GM21423 (cell line): ENCODE measurements around the gene CDC42BPG.
"Not testable (repeated sequence)": the region's sequence is repeated elsewhere in the genome, so short reads cannot be mapped to it uniquely, and the experiment has no call there.

Experiments used
- ATAC-seq: cut with Tn5 transposase; IDR thresholded peaks from one replicate; pipeline ENCODE4 v1.9.1; 2021; ENCODE audit warnings: mild to moderate bottlenecking, moderate library complexity; ENCODE audit not compliant: unreplicated experiment

Gene CDC42BPG

GRCh38 chr11:64834723-64835615 lies 9.5 kb downstream of the CDC42BPG start:
- ATAC-seq: no peak

DNA sequence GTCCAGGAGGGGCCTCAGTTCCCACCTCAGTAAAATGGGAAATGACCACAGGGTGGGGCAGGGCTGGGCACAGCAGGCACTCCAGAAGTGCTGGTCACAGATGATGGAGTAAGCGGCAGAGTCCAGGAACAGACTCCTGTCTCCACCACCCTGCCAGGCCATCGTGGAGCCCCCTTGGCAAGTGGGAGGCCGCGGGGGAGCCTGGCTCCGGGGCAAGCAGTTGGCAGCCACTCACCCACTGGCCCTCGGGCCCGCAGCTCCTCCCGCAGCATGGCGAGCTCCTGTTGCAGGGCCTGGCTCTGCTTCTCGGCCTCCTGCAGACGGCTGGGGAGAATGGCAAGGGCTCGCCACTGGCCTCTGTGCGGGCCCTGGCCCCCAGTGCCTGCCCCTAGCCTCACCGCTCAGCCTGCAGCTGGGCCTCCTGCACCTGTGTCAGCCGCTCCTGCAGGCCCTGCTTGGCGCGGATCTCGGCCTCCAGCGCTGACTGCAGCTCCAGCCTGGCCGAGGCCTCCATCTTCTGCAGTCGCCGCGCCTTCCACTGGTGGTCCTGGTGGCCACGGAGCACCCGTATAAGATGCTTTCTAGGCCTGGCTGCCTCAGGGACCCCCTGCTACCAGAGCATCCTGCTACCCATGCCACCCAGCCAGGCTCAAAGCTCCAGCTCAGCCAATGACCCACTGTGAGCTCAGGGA lies 10.3 kb downstream of the CDC42BPG start:
- ATAC-seq: no peak

- ATAC-seq: no peak
Observed at GRCh38 chr11:64833509-64833908, 10.9 kb downstream of the CDC42BPG start.

- ATAC-seq: no peak
Observed at GRCh38 chr11:64833198-64833502, 11.3 kb downstream of the CDC42BPG start.

DNA sequence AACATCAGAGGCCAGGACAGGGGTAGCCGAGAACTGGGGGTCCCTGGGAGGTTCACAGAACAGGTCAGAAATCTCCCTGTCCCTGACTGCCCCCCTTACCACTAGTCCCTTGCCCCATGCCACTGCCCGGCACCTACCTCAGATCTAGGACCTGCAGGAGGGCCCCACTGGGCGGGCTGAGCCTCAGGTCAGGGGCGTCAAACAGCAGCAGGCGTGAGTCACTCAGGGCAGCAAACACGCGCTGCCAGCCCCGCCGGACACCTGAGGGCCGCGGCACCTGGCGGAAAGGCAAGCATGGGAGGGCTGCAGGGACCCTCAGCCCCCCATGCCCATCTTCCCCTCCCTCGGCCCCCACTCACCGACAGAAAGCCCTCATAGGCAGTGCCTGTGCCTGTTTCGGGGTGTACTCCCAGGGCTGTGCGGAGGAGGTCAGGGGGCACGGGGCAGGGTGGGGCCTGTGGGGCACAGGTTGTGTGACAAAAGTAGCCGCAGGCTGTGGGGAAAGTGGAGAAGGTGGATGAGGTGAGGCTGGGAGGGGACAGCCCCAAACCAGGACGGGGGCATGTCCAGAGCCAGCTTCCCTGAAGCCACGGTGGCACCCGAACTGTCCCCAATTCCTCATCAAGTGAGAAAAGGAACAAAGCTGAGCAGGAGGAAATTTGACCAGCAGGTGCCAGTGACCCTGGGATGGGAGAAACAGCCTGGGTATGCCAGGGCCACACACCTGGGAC lies 11.8 kb downstream of the CDC42BPG start:
- ATAC-seq: no peak

DNA sequence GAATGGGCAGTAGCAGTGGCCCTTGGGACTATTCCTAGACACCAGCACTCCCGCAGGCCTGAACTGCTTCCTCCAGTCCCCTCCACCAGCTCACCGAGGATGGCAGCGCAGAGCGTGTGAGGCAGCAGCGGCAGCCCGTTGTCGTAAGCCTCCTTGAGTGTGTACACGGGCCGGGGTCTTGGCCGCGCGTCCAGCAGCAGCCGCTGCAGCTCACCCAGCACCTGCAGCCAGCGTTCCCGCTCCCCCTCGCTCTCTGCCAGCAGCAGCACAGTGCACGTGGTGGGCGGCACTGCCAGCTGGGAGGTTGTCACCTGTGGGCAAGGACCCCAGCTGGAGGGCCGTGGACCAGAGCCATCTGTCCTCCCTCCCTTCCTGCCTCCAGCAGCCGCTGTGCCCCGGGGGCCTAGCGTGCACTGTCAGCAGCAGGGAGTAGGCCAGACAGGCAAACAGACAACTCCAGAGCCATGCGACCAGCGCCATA lies 13.0 kb downstream of the CDC42BPG start:
- ATAC-seq: no peak

- no peak for ATAC-seq
Observed at GRCh38 chr11:64829536-64830251, 14.8 kb downstream of the CDC42BPG start.

GRCh38 chr11:64827451-64827839 lies 17.0 kb downstream of the CDC42BPG start:
- no peak for ATAC-seq

DNA sequence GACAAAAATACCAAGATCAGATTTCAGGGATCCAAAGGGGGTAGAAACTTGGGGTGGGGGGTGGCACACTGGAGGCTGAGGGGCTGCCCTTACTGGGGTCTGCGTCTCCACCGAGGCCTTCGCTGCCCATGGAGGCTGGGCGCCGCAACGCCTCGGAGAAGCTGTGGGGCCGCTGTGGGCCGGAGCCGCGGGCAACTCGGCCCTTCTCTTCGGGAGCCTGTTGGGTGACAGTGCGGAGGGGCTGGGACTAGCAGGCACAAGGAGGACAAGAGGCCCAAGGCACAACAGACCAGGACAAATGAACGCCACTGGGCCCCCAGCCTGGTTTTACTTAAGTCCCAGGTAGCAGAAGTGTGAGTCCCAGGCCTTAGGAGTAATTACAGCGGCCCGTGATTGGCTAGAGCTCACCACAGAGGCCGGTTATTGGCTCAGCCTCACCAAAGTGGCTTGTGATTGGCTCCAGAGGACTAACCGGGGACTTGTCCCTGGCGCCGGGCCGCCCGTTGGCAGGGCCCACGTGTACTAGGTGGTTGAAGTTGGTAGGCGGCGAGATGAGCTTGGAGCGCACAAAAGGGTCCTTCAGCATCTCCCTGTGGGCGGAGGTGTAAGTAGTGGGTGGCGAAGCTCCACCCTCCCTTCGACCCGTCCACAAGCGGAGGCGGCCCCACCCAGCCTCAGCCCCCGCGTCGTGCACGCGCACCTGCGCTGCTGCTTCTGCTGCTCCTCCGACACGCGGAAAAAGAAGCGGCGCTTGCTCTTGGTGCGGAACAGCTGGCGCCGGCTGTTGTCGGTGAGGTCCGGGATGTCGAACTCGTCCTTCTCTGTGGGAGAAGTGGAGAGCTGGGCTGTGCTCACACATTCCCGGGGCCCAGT lies 17.6 kb downstream of the CDC42BPG start:
- ATAC-seq: no peak

- ATAC-seq: no peak
Observed at GRCh38 chr11:64826062-64826461, 18.4 kb downstream of the CDC42BPG start.

- no peak for ATAC-seq
Observed at GRCh38 chr11:64823568-64824119, 20.8 kb downstream of the CDC42BPG start.

DNA sequence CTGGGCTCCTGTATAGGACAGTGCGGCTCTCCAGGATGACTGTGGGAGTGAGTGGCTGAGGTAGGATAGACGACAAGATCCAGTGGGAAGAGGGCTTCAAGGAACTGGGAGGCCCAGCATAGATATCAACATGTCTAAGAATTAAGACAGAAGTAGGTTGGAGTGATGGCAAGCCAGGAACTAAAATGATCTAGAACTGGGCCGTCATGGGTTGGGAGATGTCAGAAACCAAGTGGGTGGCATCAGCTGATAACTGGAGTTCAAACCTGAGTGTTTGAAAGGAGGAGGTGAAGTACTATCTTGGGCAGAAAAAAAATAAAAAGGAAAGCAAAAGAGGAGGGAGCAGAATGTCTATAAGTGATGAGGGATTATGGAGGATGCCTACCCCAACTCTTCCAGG lies 27.0 kb downstream of the CDC42BPG start:
- no peak for ATAC-seq

GRCh38 chr11:64815433-64815832 lies 29.0 kb downstream of the CDC42BPG start:
- not testable (repeated sequence) for ATAC-seq

GRCh38 chr11:64814712-64815187 lies 29.7 kb downstream of the CDC42BPG start:
- ATAC-seq: peak; percentile 49

DNA sequence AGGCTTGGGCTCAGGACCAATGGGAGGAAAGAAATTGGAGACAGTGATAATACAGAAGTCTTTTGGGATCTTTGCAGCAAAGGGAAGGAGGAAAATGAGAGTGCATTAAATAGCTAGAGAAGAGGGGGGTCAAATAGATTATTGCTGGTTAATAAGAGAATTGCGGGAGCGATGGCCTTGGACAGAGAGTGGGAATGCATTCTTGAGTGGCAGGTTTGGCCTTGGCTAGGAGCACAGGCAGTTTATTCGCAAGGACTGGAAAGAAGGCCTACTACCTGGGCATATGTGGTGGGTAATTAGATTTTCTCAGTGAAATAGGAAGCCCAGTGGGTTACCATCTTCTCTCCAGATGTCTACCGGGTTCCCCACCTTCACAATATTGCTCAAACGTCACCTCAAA lies 30.6 kb downstream of the CDC42BPG start:
- no peak for ATAC-seq

- ATAC-seq: no peak
Observed at GRCh38 chr11:64810891-64811272, 33.6 kb downstream of the CDC42BPG start.

DNA sequence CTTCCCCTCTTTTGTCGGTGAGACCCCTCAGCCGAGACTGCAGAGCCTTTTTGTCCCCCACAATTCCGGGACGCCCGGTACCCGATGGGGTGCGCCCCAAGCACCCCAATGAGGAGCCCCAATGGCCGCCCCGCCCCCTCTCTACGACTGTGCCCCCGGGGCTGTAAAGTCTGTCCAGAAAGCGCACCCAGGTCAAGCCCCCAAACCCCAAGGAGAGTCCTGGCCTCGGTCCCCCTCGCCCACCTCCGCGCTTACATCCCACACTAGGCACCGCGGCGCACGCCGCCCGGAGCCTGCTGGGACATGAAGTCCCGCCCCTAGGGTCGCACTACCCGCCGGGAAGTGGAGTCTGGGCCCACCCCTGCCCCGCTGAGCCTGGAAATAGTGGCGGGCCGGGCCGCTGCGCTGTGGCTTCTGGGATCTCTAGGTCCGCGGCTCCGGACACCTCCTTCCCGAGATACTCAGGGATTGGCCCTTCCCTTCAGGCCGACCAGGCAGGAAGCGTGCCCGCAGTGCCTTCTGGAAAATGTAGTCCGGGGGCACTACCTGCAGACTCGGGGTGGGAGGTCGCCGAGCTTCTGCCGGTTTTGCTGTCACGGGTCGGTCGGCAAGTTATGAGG lies 34.1 kb downstream of the CDC42BPG start, which contains the start of gene MEN1:
Gene MEN1 (minus strand): TSS at position 281 of the 620 bp plus-strand sequence. CDS start 442 bp downstream, outside the sequence.
- peak; percentile 44 for ATAC-seq

- ATAC-seq: no peak
Observed at GRCh38 chr11:64809781-64810241, 34.6 kb downstream of the CDC42BPG start.

DNA sequence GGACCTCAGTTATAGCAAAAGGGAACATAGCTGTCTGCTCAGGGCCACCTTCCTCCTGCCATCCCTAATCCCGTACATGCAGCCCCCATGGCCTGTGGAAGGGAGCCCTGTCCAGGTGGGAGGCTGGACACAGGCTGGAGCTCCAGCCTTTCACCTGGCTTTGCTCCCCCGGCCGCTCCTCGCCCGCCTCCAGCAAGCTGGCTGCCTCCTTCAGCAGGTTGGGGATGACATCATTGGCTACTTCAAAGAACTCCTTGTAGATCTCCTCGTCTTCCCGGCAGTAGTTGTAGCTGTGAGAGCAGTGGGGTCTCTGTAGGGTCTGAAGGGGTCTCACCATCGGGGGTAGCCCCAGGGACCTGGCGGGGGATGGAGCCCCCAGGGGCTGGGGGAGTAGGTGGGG lies 39.0 kb downstream of the CDC42BPG start:
- ATAC-seq: no peak
